HEK293T (cell line): ENCODE results near the gene RPS6KA1.

Source experiments
- ARNT ChIP-seq: fragments of 450-650 bp; IDR thresholded peaks from 2 replicates; pipeline ENCODE4 v1.6.1; 2017; ENCODE audit warnings: mild to moderate bottlenecking
- BHLHE40 ChIP-seq: fragments of 450-650 bp; IDR thresholded peaks from 2 replicates; pipeline ENCODE4 v1.6.1; 2016; ENCODE audit warnings: mild to moderate bottlenecking, moderate library complexity, borderline replicate concordance
- ELF4 ChIP-seq: fragments of 450-650 bp; IDR thresholded peaks from 2 replicates; pipeline ENCODE4 v1.6.1; 2017; ENCODE audit warnings: antibody characterized with exemption
- FOXK2 ChIP-seq: fragments of 450-650 bp; IDR thresholded peaks from 2 replicates; pipeline ENCODE4 v1.6.1; 2016; ENCODE audit warnings: mild to moderate bottlenecking
- FOXM1 ChIP-seq: fragments of 450-650 bp; IDR thresholded peaks from 2 replicates; pipeline ENCODE4 v1.6.1; 2017; ENCODE audit warnings: mild to moderate bottlenecking, borderline replicate concordance
- HDGF ChIP-seq: fragments of 450-650 bp; IDR thresholded peaks from 2 replicates; pipeline ENCODE4 v1.6.1; 2017; ENCODE audit warnings: antibody characterized with exemption, borderline replicate concordance
- NFRKB ChIP-seq: fragments of 450-650 bp; IDR thresholded peaks from 2 replicates; pipeline ENCODE4 v1.6.1; 2016; ENCODE audit warnings: mild to moderate bottlenecking, moderate library complexity
- SP1 ChIP-seq: fragments of 450-650 bp; IDR thresholded peaks from 2 replicates; pipeline ENCODE4 v1.6.1; 2017
- SUZ12 ChIP-seq: fragments of 450-650 bp; IDR thresholded peaks from 2 replicates; pipeline ENCODE4 v1.6.1; 2016; ENCODE audit warnings: mild to moderate bottlenecking
- TARDBP ChIP-seq: fragments of 450-650 bp; IDR thresholded peaks from 2 replicates; pipeline ENCODE4 v1.6.1; 2016
- ZNF384 ChIP-seq: fragments of 450-650 bp; IDR thresholded peaks from 2 replicates; pipeline ENCODE4 v1.6.1; 2016

GRCh38 chr1:26582836-26583460 lies 53.4 kb downstream of the RPS6KA1 start:
- no peak for TF ChIP-seq ELF4
- no peak for TF ChIP-seq FOXK2
- TF ChIP-seq FOXM1 = no peak
- TF ChIP-seq HDGF = no peak
- TF ChIP-seq ARNT = no peak
- TF ChIP-seq SUZ12 = no peak
- no peak for TF ChIP-seq TARDBP
- TF ChIP-seq SP1 = no peak
- no peak for TF ChIP-seq ZNF384
- no peak for TF ChIP-seq BHLHE40
- TF ChIP-seq NFRKB = no peak
